CD14-positive monocyte (primary cell): Measurements from ENCODE around the gene DSP. TPM values are rescaled to one million over a fixed set of nuclear protein-coding genes. Genes with fewer than 3 reads are reported as not detected.

ENCODE experiments used
- DNase-seq, 3 donors: peaks; one replicate each; pipeline ENCODE4 v3.0.0-alpha.2; 2011 to 2022
- H2AFZ ChIP-seq: 2 replicates; pipeline ENCODE4 v1.6.0; 2012; ENCODE audit warnings: mild to moderate bottlenecking, low read depth, low read length, inconsistent platforms; ENCODE audit not compliant: insufficient read depth, poor library complexity, severe bottlenecking
- H3K27ac ChIP-seq, 2 donors: 1 replicate in 1 of 2; 2 replicates in 1 of 2; pipeline ENCODE4 v1.5.1; 2012 to 2013; ENCODE audit warnings: low read length in 2 of 2, control low read depth in 1 of 2, inconsistent platforms in 1 of 2, low read depth in 1 of 2, mild to moderate bottlenecking in 1 of 2
- H3K27me3 ChIP-seq, 2 donors: one replicate each; pipeline versions ENCODE4 v1.6.0 to v1.6.1; 2011 to 2013; ENCODE audit warnings: low read length in 2 of 2; ENCODE audit not compliant: control insufficient read depth in 2 of 2, insufficient read depth in 2 of 2
- H3K36me3 ChIP-seq, 2 donors: replicated peaks in 1 of 2; 1 replicate in 1 of 2; 2 replicates in 1 of 2; pipeline versions ENCODE4 v1.5.1 to v1.6.1; 2012 to 2013; ENCODE audit warnings: low read length in 2 of 2, control low read depth in 1 of 2, inconsistent platforms in 1 of 2, mild to moderate bottlenecking in 1 of 2; ENCODE audit not compliant: insufficient read depth in 2 of 2, control insufficient read depth in 1 of 2
- H3K4me1 ChIP-seq, 2 donors: 1 replicate in 1 of 2; 2 replicates in 1 of 2; pipeline versions ENCODE4 v1.5.1 to v1.6.1; 2012 to 2013; ENCODE audit warnings: low read length in 2 of 2, control low read depth in 1 of 2, inconsistent platforms in 1 of 2, mild to moderate bottlenecking in 1 of 2, moderate library complexity in 1 of 2; ENCODE audit not compliant: insufficient read depth in 2 of 2, control insufficient read depth in 1 of 2
- H3K4me2 ChIP-seq: replicated peaks from 2 replicates; pipeline ENCODE3; 2012; ENCODE audit warnings: low read length, moderate library complexity, mild to moderate bottlenecking; ENCODE audit not compliant: poor library complexity, severe bottlenecking; ENCODE audit errors: extremely low read depth
- H3K4me3 ChIP-seq, 3 experiments: fragments of 200-600 bp in 1 of 3; sonication (generic) in 1 of 3; replicated peaks in 1 of 3; 1 replicate in 2 of 3; 2 replicates in 1 of 3; pipeline ENCODE4 v1.5.1; 2011 to 2013; ENCODE audit warnings: low read length in 3 of 3, mild to moderate bottlenecking in 3 of 3, control low read depth in 2 of 3, low read depth in 2 of 3, inconsistent platforms in 1 of 3, moderate library complexity in 1 of 3
- H3K79me2 ChIP-seq: 2 replicates; pipeline ENCODE4 v1.6.0; 2012; ENCODE audit warnings: mild to moderate bottlenecking, control low read depth, inconsistent platforms, low read length, moderate library complexity; ENCODE audit not compliant: insufficient read depth
- H3K9ac ChIP-seq: 2 replicates; pipeline ENCODE4 v1.6.0; 2017; ENCODE audit warnings: low read length, mild to moderate bottlenecking; ENCODE audit not compliant: insufficient read depth, poor library complexity, severe bottlenecking
- H3K9me3 ChIP-seq, 2 donors: replicated peaks in 1 of 2; 1 replicate in 1 of 2; 2 replicates in 1 of 2; pipeline versions ENCODE4 v1.5.1 to v1.6.1; 2012 to 2013; ENCODE audit warnings: low read length in 2 of 2, control low read depth in 1 of 2; ENCODE audit not compliant: control insufficient read depth in 1 of 2, insufficient read depth in 1 of 2
- H4K20me1 ChIP-seq: 2 replicates; pipeline ENCODE4 v1.6.0; 2012; ENCODE audit warnings: mild to moderate bottlenecking, low read length, control low read depth, moderate library complexity; ENCODE audit not compliant: insufficient read depth
- H3K27ac Mint-ChIP-seq, 7 donors: one replicate each; pipeline ENCODE4 v1.8.0; 2020; ENCODE audit warnings: mild to moderate bottlenecking in 7 of 7, mixed read lengths in 7 of 7, moderate library complexity in 6 of 7, inconsistent platforms in 2 of 7
- H3K27me3 Mint-ChIP-seq, 3 donors: one replicate each; pipeline ENCODE4 v1.8.0; 2021 to 2022; ENCODE audit warnings: low read depth in 3 of 3, mild to moderate bottlenecking in 3 of 3, mixed read lengths in 3 of 3, moderate library complexity in 3 of 3, inconsistent platforms in 1 of 3
- H3K36me3 Mint-ChIP-seq, 2 donors: one replicate each; pipeline ENCODE4 v1.8.0; 2020; ENCODE audit warnings: mixed read lengths in 2 of 2, inconsistent platforms in 1 of 2, mild to moderate bottlenecking in 1 of 2
- H3K4me1 Mint-ChIP-seq: one replicate; pipeline ENCODE4 v1.8.0; 2020; ENCODE audit warnings: mild to moderate bottlenecking, mixed read lengths
- H3K4me3 Mint-ChIP-seq, 2 donors: one replicate each; pipeline ENCODE4 v1.8.0; 2020; ENCODE audit warnings: mild to moderate bottlenecking in 2 of 2, mixed read lengths in 2 of 2, moderate library complexity in 1 of 2
- H3K9me3 Mint-ChIP-seq, 7 donors: one replicate each; pipeline ENCODE4 v1.8.0; 2020 to 2022; ENCODE audit warnings: mixed read lengths in 7 of 7, mild to moderate bottlenecking in 6 of 7, moderate library complexity in 6 of 7, inconsistent platforms in 2 of 7
- CTCF ChIP-seq: fragments of 200-600 bp; IDR thresholded peaks from one replicate; pipeline ENCODE4 v1.8.0; 2022; ENCODE audit warnings: antibody characterized with exemption, mild to moderate bottlenecking
- WGBS: methylation state at CpG from one replicate; pipeline ENCODE4 v1.1.5; 2013; ENCODE audit warnings: missing lambda C conversion rate; ENCODE audit not compliant: insufficient coverage; 5-methylcytosine and 5-hydroxymethylcytosine counted together
- intact Hi-C, 2 donors: fragments of 100-400 bp; cut with micrococcal nuclease; formaldehyde crosslinking; loops; one replicate each; pipeline versions ENCODE4 v1.15.0 to v1.15.1; 2023
- polyA plus RNA-seq, 3 donors: library from polyadenylated mRNA; depleted of rRNA in 1 of 3; unstranded in 2 of 3; stranded (reverse) in 1 of 3; fragments of 300-500 nt in 2 of 3; fragments of >200 nt in 1 of 3; fragmentation: Illumina TruSeq in 2 of 3; gene quantifications; 1 replicate in 2 of 3; 2 replicates in 1 of 3; pipeline ENCODE4 v1.2.3, GENCODE V29; 2012 to 2021

DSP gene
- polyA plus RNA-seq, 3 donors = not detected

DNA sequence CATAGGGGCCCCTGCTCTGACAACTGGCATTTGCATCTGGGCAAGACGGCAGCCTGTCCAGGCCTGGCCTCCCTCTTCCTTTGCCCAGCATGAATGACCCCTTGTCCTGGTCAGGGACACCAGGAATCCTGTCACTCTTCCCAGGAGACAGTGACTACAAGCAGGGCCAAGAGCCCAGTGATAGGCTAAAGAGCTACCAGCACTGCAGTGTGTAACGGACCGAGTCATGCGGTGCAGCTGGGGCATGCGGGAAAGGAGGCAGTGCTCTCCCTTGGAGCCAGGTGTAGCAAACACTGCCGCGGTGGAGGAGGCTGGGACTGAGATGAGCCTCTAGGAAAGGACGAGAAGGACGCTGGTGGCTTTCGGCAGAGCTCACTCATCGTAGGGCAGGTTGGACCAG, 38.7 kb upstream of the DSP start:
- Mint-ChIP-seq H3K27me3 (peaks cover 9 to 22% (median 13%) of the 10 kb centered on the region in 3 donors), H3K9me3 (peaks cover 0 to 3% (median 0%) of the 10 kb centered on the region in 7 donors), H3K4me1 (peaks cover 11% of the 10 kb centered on the region), H3K4me3 (no peak overlapping the region), H3K36me3 (no peaks in the 10 kb centered on the region), H3K27ac (no peak overlapping the region)
- H3K27ac ChIP-seq = no peak overlapping the region
- H3K4me1 ChIP-seq = peaks cover 0 to 4% of the 10 kb centered on the region in 2 donors
- WGBS = 96% methylated on average over 10 of the region's 11 CpGs
- H3K79me2 ChIP-seq = no peaks in the 10 kb centered on the region
- no peak overlapping the region for H3K4me2 ChIP-seq
- H4K20me1 ChIP-seq = no peaks in the 10 kb centered on the region
- no peaks in the 10 kb centered on the region for H3K27me3 ChIP-seq
- no peak for DNase-seq
- H3K9ac ChIP-seq = no peak overlapping the region
- H3K9me3 ChIP-seq = no peaks in the 10 kb centered on the region
- H3K4me3 ChIP-seq = no peak overlapping the region
- no peak overlapping the region for H2AFZ ChIP-seq
- no peaks in the 10 kb centered on the region for H3K36me3 ChIP-seq
- TF ChIP-seq CTCF = no peak
- intact Hi-C loops = no loop called here

DNA sequence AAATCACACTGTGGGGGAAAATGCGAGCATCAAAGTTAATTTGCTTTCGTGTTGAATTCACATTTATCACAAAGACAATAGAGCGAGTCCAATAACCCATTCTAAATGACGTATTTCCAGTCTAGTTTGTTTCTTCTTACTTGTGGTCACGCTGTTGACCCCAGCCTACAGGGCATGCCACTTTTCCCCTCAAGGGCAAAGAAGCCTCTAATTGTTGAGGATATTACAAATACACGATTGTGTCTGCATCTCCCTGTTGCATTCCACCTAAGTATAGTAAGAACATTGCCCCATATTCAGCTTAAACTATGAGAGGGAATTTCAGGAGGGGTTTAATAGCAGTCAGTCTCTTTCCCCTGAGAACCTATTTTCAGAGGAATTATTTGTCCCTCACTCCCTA, 37.4 kb upstream of the DSP start:
- Histone ChIP-seq H3K36me3 (no peaks in the 10 kb centered on the region), H3K4me2 (no peak overlapping the region), H3K27me3 (no peaks in the 10 kb centered on the region), H2AFZ (no peak overlapping the region), H3K79me2 (no peaks in the 10 kb centered on the region), H3K4me1 (peaks cover 0 to 4% of the 10 kb centered on the region in 2 donors), H3K9me3 (no peaks in the 10 kb centered on the region), H3K9ac (no peak overlapping the region), H3K27ac (no peak overlapping the region), H4K20me1 (no peaks in the 10 kb centered on the region), H3K4me3 (no peak overlapping the region)
- peaks cover 0 to 3% (median 0%) of the 10 kb centered on the region in 7 donors for H3K9me3 Mint-ChIP-seq
- intact Hi-C loops = no loop called here
- WGBS = 93% methylated on average over 2 of the region's 6 CpGs
- H3K36me3 Mint-ChIP-seq = no peaks in the 10 kb centered on the region
- peaks cover 11% of the 10 kb centered on the region for H3K4me1 Mint-ChIP-seq
- no peak overlapping the region for H3K27ac Mint-ChIP-seq
- TF ChIP-seq CTCF = no peak
- H3K4me3 Mint-ChIP-seq = no peak overlapping the region
- no peak for DNase-seq
- H3K27me3 Mint-ChIP-seq = peaks cover 12 to 20% (median 13%) of the 10 kb centered on the region in 3 donors
